ENCODE results near the gene TMEM271.
"Not testable (repeated sequence)": the region's sequence is repeated elsewhere in the genome, so short reads cannot be mapped to it uniquely, and the experiment has no call there.

TMEM271 gene

GRCh38 chr4:566508-567295 lies 9.4 kb downstream of the TMEM271 start:
- no peaks in the 10 kb centered on the region for H3K9me3 ChIP-seq (ENCODE audit: low read length)
- H3K27me3 ChIP-seq (ENCODE audit: control insufficient read depth in 1 of 2, insufficient read depth in 2 of 2, low read length in 2 of 2) = peaks cover 0 to 5% of the 10 kb centered on the region in 2 donors
- H3K36me3 ChIP-seq (ENCODE audit: insufficient read depth, low read length) = no peaks in the 10 kb centered on the region
- no peak overlapping the region for H3K4me3 ChIP-seq (ENCODE audit: low read depth in 1 of 2, low read length in 2 of 2)
- H3K27ac ChIP-seq (ENCODE audit: low read depth, low read length) = no peak overlapping the region
- H3K9ac ChIP-seq (ENCODE audit: low read length) = no peak overlapping the region
- H3K4me1 ChIP-seq (ENCODE audit: insufficient read depth, low read length) = no peaks in the 10 kb centered on the region

GRCh38 chr4:566035-566434 lies 10.1 kb downstream of the TMEM271 start:
- no peak overlapping the region for H3K27ac ChIP-seq (ENCODE audit: low read depth, low read length)
- H3K36me3 ChIP-seq (ENCODE audit: insufficient read depth, low read length) = no peaks in the 10 kb centered on the region
- no peaks in the 10 kb centered on the region for H3K9me3 ChIP-seq (ENCODE audit: low read length)
- H3K4me1 ChIP-seq (ENCODE audit: insufficient read depth, low read length) = no peaks in the 10 kb centered on the region
- no peak overlapping the region for H3K4me3 ChIP-seq (ENCODE audit: low read depth in 1 of 2, low read length in 2 of 2)
- no peak overlapping the region for H3K9ac ChIP-seq (ENCODE audit: low read length)
- peaks cover 0 to 5% of the 10 kb centered on the region in 2 donors for H3K27me3 ChIP-seq (ENCODE audit: control insufficient read depth in 1 of 2, insufficient read depth in 2 of 2, low read length in 2 of 2)

GRCh38 chr4:565614-566013 lies 10.5 kb downstream of the TMEM271 start:
- not testable (repeated sequence) for H3K9ac ChIP-seq (ENCODE audit: low read length); H3K36me3 ChIP-seq (ENCODE audit: insufficient read depth, low read length); H3K4me3 ChIP-seq (ENCODE audit: low read depth in 1 of 2, low read length in 2 of 2); H3K27me3 ChIP-seq (ENCODE audit: control insufficient read depth in 1 of 2, insufficient read depth in 2 of 2, low read length in 2 of 2); H3K4me1 ChIP-seq (ENCODE audit: insufficient read depth, low read length); H3K9me3 ChIP-seq (ENCODE audit: low read length); H3K27ac ChIP-seq (ENCODE audit: low read depth, low read length)

- H3K9me3 ChIP-seq (ENCODE audit: low read length); H3K27me3 ChIP-seq (ENCODE audit: control insufficient read depth in 1 of 2, insufficient read depth in 2 of 2, low read length in 2 of 2); H3K4me3 ChIP-seq (ENCODE audit: low read depth in 1 of 2, low read length in 2 of 2); H3K4me1 ChIP-seq (ENCODE audit: insufficient read depth, low read length); H3K9ac ChIP-seq (ENCODE audit: low read length); H3K36me3 ChIP-seq (ENCODE audit: insufficient read depth, low read length); H3K27ac ChIP-seq (ENCODE audit: low read depth, low read length): not testable (repeated sequence)
Measured at GRCh38 chr4:562458-562857, 13.6 kb downstream of the TMEM271 start.

- H3K4me3 ChIP-seq (ENCODE audit: low read depth in 1 of 2, low read length in 2 of 2) = no peak overlapping the region
- no peak overlapping the region for H3K9ac ChIP-seq (ENCODE audit: low read length)
- no peaks in the 10 kb centered on the region for H3K27me3 ChIP-seq (ENCODE audit: control insufficient read depth in 1 of 2, insufficient read depth in 2 of 2, low read length in 2 of 2)
- no peaks in the 10 kb centered on the region for H3K9me3 ChIP-seq (ENCODE audit: low read length)
- H3K36me3 ChIP-seq (ENCODE audit: insufficient read depth, low read length) = no peaks in the 10 kb centered on the region
- H3K4me1 ChIP-seq (ENCODE audit: insufficient read depth, low read length) = no peaks in the 10 kb centered on the region
- no peak overlapping the region for H3K27ac ChIP-seq (ENCODE audit: low read depth, low read length)
Measured at GRCh38 chr4:561426-561825, 14.7 kb downstream of the TMEM271 start.

- Histone ChIP-seq H3K36me3 (ENCODE audit: insufficient read depth, low read length) (no peaks in the 10 kb centered on the region), H3K9ac (ENCODE audit: low read length) (no peak overlapping the region), H3K27ac (ENCODE audit: low read depth, low read length) (no peak overlapping the region), H3K9me3 (ENCODE audit: low read length) (no peaks in the 10 kb centered on the region), H3K4me1 (ENCODE audit: insufficient read depth, low read length) (no peaks in the 10 kb centered on the region), H3K27me3 (ENCODE audit: control insufficient read depth in 1 of 2, insufficient read depth in 2 of 2, low read length in 2 of 2) (no peaks in the 10 kb centered on the region), H3K4me3 (ENCODE audit: low read depth in 1 of 2, low read length in 2 of 2) (no peak overlapping the region)
Measured at GRCh38 chr4:560731-561291, 15.3 kb downstream of the TMEM271 start.

- H3K9ac ChIP-seq (ENCODE audit: low read length) = no peak overlapping the region
- no peaks in the 10 kb centered on the region for H3K27me3 ChIP-seq (ENCODE audit: control insufficient read depth in 1 of 2, insufficient read depth in 2 of 2, low read length in 2 of 2)
- no peak overlapping the region for H3K27ac ChIP-seq (ENCODE audit: low read depth, low read length)
- H3K36me3 ChIP-seq (ENCODE audit: insufficient read depth, low read length) = no peaks in the 10 kb centered on the region
- no peaks in the 10 kb centered on the region for H3K4me1 ChIP-seq (ENCODE audit: insufficient read depth, low read length)
- no peak overlapping the region for H3K4me3 ChIP-seq (ENCODE audit: low read depth in 1 of 2, low read length in 2 of 2)
- H3K9me3 ChIP-seq (ENCODE audit: low read length) = no peaks in the 10 kb centered on the region
Measured at GRCh38 chr4:560061-560460, 16.0 kb downstream of the TMEM271 start.

GRCh38 chr4:555566-556275 lies 20.4 kb downstream of the TMEM271 start:
- H3K27ac ChIP-seq (ENCODE audit: low read depth, low read length) = no peak overlapping the region
- peaks cover 0 to 3% of the 10 kb centered on the region in 2 donors for H3K27me3 ChIP-seq (ENCODE audit: control insufficient read depth in 1 of 2, insufficient read depth in 2 of 2, low read length in 2 of 2)
- no peaks in the 10 kb centered on the region for H3K36me3 ChIP-seq (ENCODE audit: insufficient read depth, low read length)
- H3K9ac ChIP-seq (ENCODE audit: low read length) = no peak overlapping the region
- no peaks in the 10 kb centered on the region for H3K4me1 ChIP-seq (ENCODE audit: insufficient read depth, low read length)
- no peaks in the 10 kb centered on the region for H3K9me3 ChIP-seq (ENCODE audit: low read length)
- H3K4me3 ChIP-seq (ENCODE audit: low read depth in 1 of 2, low read length in 2 of 2) = no peak overlapping the region

- H3K4me3 ChIP-seq (ENCODE audit: low read depth in 1 of 2, low read length in 2 of 2); H3K27me3 ChIP-seq (ENCODE audit: control insufficient read depth in 1 of 2, insufficient read depth in 2 of 2, low read length in 2 of 2); H3K36me3 ChIP-seq (ENCODE audit: insufficient read depth, low read length); H3K9ac ChIP-seq (ENCODE audit: low read length); H3K9me3 ChIP-seq (ENCODE audit: low read length); H3K27ac ChIP-seq (ENCODE audit: low read depth, low read length); H3K4me1 ChIP-seq (ENCODE audit: insufficient read depth, low read length): not testable (repeated sequence)
Measured at GRCh38 chr4:554793-555320, 21.2 kb downstream of the TMEM271 start.

- Histone ChIP-seq H3K27ac (ENCODE audit: low read depth, low read length) (no peak overlapping the region), H3K4me1 (ENCODE audit: insufficient read depth, low read length) (no peaks in the 10 kb centered on the region), H3K4me3 (ENCODE audit: low read depth in 1 of 2, low read length in 2 of 2) (no peak overlapping the region), H3K36me3 (ENCODE audit: insufficient read depth, low read length) (no peaks in the 10 kb centered on the region), H3K9ac (ENCODE audit: low read length) (no peak overlapping the region), H3K27me3 (ENCODE audit: control insufficient read depth in 1 of 2, insufficient read depth in 2 of 2, low read length in 2 of 2) (peaks cover 0 to 3% of the 10 kb centered on the region in 2 donors), H3K9me3 (ENCODE audit: low read length) (no peaks in the 10 kb centered on the region)
Measured at GRCh38 chr4:552019-552418, 24.1 kb downstream of the TMEM271 start.

GRCh38 chr4:550268-550667 lies 25.8 kb downstream of the TMEM271 start:
- H3K9me3 ChIP-seq (ENCODE audit: low read length); H3K9ac ChIP-seq (ENCODE audit: low read length): not testable (repeated sequence)

More at GRCh38 chr4:550268-550667, 25.8 kb downstream of the TMEM271 start:
- H3K36me3 ChIP-seq (ENCODE audit: insufficient read depth, low read length); H3K4me1 ChIP-seq (ENCODE audit: insufficient read depth, low read length); H3K4me3 ChIP-seq (ENCODE audit: low read depth in 1 of 2, low read length in 2 of 2); H3K27ac ChIP-seq (ENCODE audit: low read depth, low read length); H3K27me3 ChIP-seq (ENCODE audit: control insufficient read depth in 1 of 2, insufficient read depth in 2 of 2, low read length in 2 of 2): not testable (repeated sequence)
